GM23248 (cell line): ENCODE results near the gene COX7A2L. TPM values are rescaled to one million over a fixed set of nuclear protein-coding genes. Genes with fewer than 3 reads are reported as not detected.

ENCODE experiments used
- DNase-seq: peaks from one replicate; pipeline ENCODE4 v3.0.0-alpha.2; 2015
- H2AFZ ChIP-seq: fragments of 200-600 bp; sonication (generic); 2 replicates; pipeline ENCODE4 v1.6.1; 2016; ENCODE audit warnings: antibody characterized with exemption
- H3F3A ChIP-seq: fragments of 200-600 bp; sonication (generic); 2 replicates; pipeline ENCODE4 v1.6.1; 2016; ENCODE audit warnings: mild to moderate bottlenecking, antibody characterized with exemption, mixed run types; ENCODE audit not compliant: insufficient read depth
- H3K27ac ChIP-seq: fragments of 200-600 bp; sonication (generic); 2 replicates; pipeline ENCODE4 v1.5.1; 2016; ENCODE audit warnings: mild to moderate bottlenecking
- H3K27me3 ChIP-seq: fragments of 200-600 bp; sonication (generic); replicated peaks from 2 replicates; pipeline ENCODE4 v1.6.1; 2016; ENCODE audit warnings: mild to moderate bottlenecking; ENCODE audit not compliant: insufficient read depth
- H3K36me3 ChIP-seq: fragments of 200-600 bp; sonication (generic); 2 replicates; pipeline ENCODE4 v1.6.1; 2016; ENCODE audit warnings: low read depth, mild to moderate bottlenecking
- H3K4me1 ChIP-seq: fragments of 200-600 bp; sonication (generic); 2 replicates; pipeline ENCODE4 v1.6.1; 2016; ENCODE audit warnings: mild to moderate bottlenecking; ENCODE audit not compliant: insufficient read depth
- H3K4me2 ChIP-seq: fragments of 200-600 bp; sonication (generic); one replicate; pipeline ENCODE4 v1.6.1; 2016; ENCODE audit warnings: mild to moderate bottlenecking; ENCODE audit not compliant: unreplicated experiment
- H3K4me3 ChIP-seq: fragments of 200-600 bp; sonication (generic); 2 replicates; pipeline ENCODE4 v1.5.1; 2016; ENCODE audit warnings: mild to moderate bottlenecking
- H3K79me2 ChIP-seq: fragments of 200-600 bp; sonication (generic); 2 replicates; pipeline ENCODE4 v1.6.1; 2016; ENCODE audit warnings: mild to moderate bottlenecking; ENCODE audit not compliant: insufficient read depth
- H3K9ac ChIP-seq: fragments of 200-600 bp; sonication (generic); 2 replicates; pipeline ENCODE4 v1.6.1; 2016; ENCODE audit warnings: mild to moderate bottlenecking
- H3K9me2 ChIP-seq: fragments of 200-600 bp; sonication (generic); 2 replicates; pipeline ENCODE4 v1.6.1; 2016; ENCODE audit warnings: mixed run types, mild to moderate bottlenecking, moderate library complexity; ENCODE audit not compliant: insufficient read depth
- H3K9me3 ChIP-seq: fragments of 200-600 bp; sonication (generic); one replicate; pipeline ENCODE4 v1.6.1; 2017; ENCODE audit warnings: low read depth
- H4K20me1 ChIP-seq: fragments of 200-600 bp; sonication (generic); 2 replicates; pipeline ENCODE4 v1.6.0; 2016; ENCODE audit not compliant: insufficient read depth
- EZH2 ChIP-seq: fragments of 200-600 bp; sonication (generic); IDR thresholded peaks from 2 replicates; pipeline ENCODE4 v1.6.1; 2018; ENCODE audit warnings: antibody characterized with exemption, mild to moderate bottlenecking; ENCODE audit not compliant: insufficient read depth, poor library complexity, severe bottlenecking
- EZH2phosphoT487 ChIP-seq: fragments of 200-600 bp; sonication (generic); IDR thresholded peaks from 2 replicates; pipeline ENCODE4 v1.6.1; 2018; ENCODE audit warnings: antibody characterized with exemption, moderate library complexity, mild to moderate bottlenecking, low read depth; ENCODE audit not compliant: insufficient read depth
- WGBS, 2 experiments: methylation state at CpG; one replicate each; pipeline ENCODE4 v1.1.6; 2015 to 2017; ENCODE audit warnings: low lambda C conversion rate in 2 of 2, low coverage in 1 of 2; ENCODE audit errors: missing lambda C conversion rate in 2 of 2; 5-methylcytosine and 5-hydroxymethylcytosine counted together
- in situ Hi-C: fragments of 300-500 bp; cut with MboI; formaldehyde crosslinking; loops from 2 replicates; pipeline ENCODE4 v1.15.0; 2020
- polyA plus RNA-seq: library from polyadenylated mRNA; unstranded; fragments of >200 nt; fragmentation: Nextera tagmentation; extraction: Ambion mirVana; gene quantifications from 2 replicates; pipeline ENCODE4 v1.2.1, GENCODE V29; 2016
- total RNA-seq: library from RNA; depleted of rRNA; stranded (reverse); fragments of >200 nt; shearing (Covaris generic); gene quantifications from 2 replicates; pipeline ENCODE4 v1.2.3, GENCODE V29; 2014

Gene COX7A2L
- total and polyA plus RNA-seq, 2 experiments from 2014 or later: 166 to 202 TPM

- TF ChIP-seq EZH2: no peak
- TF ChIP-seq EZH2phosphoT487: no peak
- Histone ChIP-seq H3K36me3 (peaks cover 11% of the 10 kb centered on the region; the same call in 1 of the 2 replicates), H3K9me2 (no peaks in the 10 kb centered on the region), H3K4me1 (peaks cover 17% of the 10 kb centered on the region; the same call in 1 of the 2 replicates), H3K9ac (no peak overlapping the region), H3K4me2 (no peak overlapping the region), H2AFZ (no peak overlapping the region), H4K20me1 (no peaks in the 10 kb centered on the region), H3F3A (peaks cover 6% of the 10 kb centered on the region; the same call in 1 of the 2 replicates), H3K9me3 (no peaks in the 10 kb centered on the region), H3K27me3 (no peaks in the 10 kb centered on the region), H3K4me3 (no peak overlapping the region), H3K27ac (no peak overlapping the region), H3K79me2 (peaks cover 38% of the 10 kb centered on the region)
- 81 to 85% methylated on average over 3 of the region's 3 CpGs for WGBS, 2 experiments
- DNase-seq: no peak
- in situ Hi-C loops: no loop called here
These were observed 26.8 kb downstream of the COX7A2L start for GRCh38 chr2:42334220-42334619.

- H3K4me2 ChIP-seq: no peak overlapping the region
- H3K9ac ChIP-seq: no peak overlapping the region
- H3K9me2 ChIP-seq: no peaks in the 10 kb centered on the region
- no peaks in the 10 kb centered on the region for H4K20me1 ChIP-seq
- in situ Hi-C loops: no loop called here
- no peaks in the 10 kb centered on the region for H3K27me3 ChIP-seq
- WGBS, 2 experiments: 99 to 100% methylated on average over 4 of the region's 4 CpGs
- H3K27ac ChIP-seq: no peak overlapping the region
- TF ChIP-seq EZH2 (no peak), EZH2phosphoT487 (no peak)
- no peak for DNase-seq
- H3F3A ChIP-seq: peaks cover 6% of the 10 kb centered on the region
- peaks cover 18% of the 10 kb centered on the region; the same call in 1 of the 2 replicates for H3K36me3 ChIP-seq
- no peak overlapping the region for H3K4me3 ChIP-seq
- H3K4me1 ChIP-seq: peaks cover 17% of the 10 kb centered on the region; the same call in 1 of the 2 replicates
- H3K9me3 ChIP-seq: no peaks in the 10 kb centered on the region
- peaks cover 33% of the 10 kb centered on the region for H3K79me2 ChIP-seq
- H2AFZ ChIP-seq: no peak overlapping the region
These were observed 27.4 kb downstream of the COX7A2L start for GRCh38 chr2:42333579-42333978.

GRCh38 chr2:42332575-42332974, 28.4 kb downstream of the COX7A2L start:
- Histone ChIP-seq H3K4me3 (no peak overlapping the region), H3K9ac (no peak overlapping the region), H3K4me1 (peaks cover 17% of the 10 kb centered on the region; the same call in 1 of the 2 replicates), H3K4me2 (no peak overlapping the region), H3K9me3 (no peaks in the 10 kb centered on the region), H3F3A (peaks cover 6% of the 10 kb centered on the region), H3K27me3 (no peaks in the 10 kb centered on the region), H3K36me3 (peaks cover 19% of the 10 kb centered on the region; the same call in 1 of the 2 replicates), H3K79me2 (peaks cover 23% of the 10 kb centered on the region), H2AFZ (no peak overlapping the region), H4K20me1 (no peaks in the 10 kb centered on the region), H3K27ac (no peak overlapping the region), H3K9me2 (no peaks in the 10 kb centered on the region)
- DNase-seq: no peak
- WGBS, 2 experiments: 91 to 94% methylated on average over 4 of the region's 4 CpGs
- in situ Hi-C loops: no loop called here
- no peak for TF ChIP-seq EZH2phosphoT487
- TF ChIP-seq EZH2: no peak

GRCh38 chr2:42331569-42332284, 29.3 kb downstream of the COX7A2L start:
- H3K4me2 ChIP-seq: no peak overlapping the region
- H3K9me3 ChIP-seq: no peaks in the 10 kb centered on the region
- TF ChIP-seq EZH2phosphoT487: no peak
- TF ChIP-seq EZH2: no peak
- WGBS, 2 experiments: 93 to 94% methylated on average over 9 of the region's 9 CpGs
- H2AFZ ChIP-seq: no peak overlapping the region
- H3K9me2 ChIP-seq: no peaks in the 10 kb centered on the region
- peaks cover 18% of the 10 kb centered on the region for H3K79me2 ChIP-seq
- in situ Hi-C loops: no loop called here
- H3K27ac ChIP-seq: no peak overlapping the region
- H3K9ac ChIP-seq: no peak overlapping the region
- H3F3A ChIP-seq: peaks cover 6% of the 10 kb centered on the region
- H3K4me1 ChIP-seq: peaks cover 17% of the 10 kb centered on the region; the same call in 1 of the 2 replicates
- no peaks in the 10 kb centered on the region for H3K27me3 ChIP-seq
- peaks cover 21% of the 10 kb centered on the region; the same call in 1 of the 2 replicates for H3K36me3 ChIP-seq
- DNase-seq: no peak
- H3K4me3 ChIP-seq: no peak overlapping the region
- H4K20me1 ChIP-seq: no peaks in the 10 kb centered on the region
